NCI-H1436 (cell line): ENCODE results near the gene PNKD.
"Not testable (repeated sequence)": the region's sequence is repeated elsewhere in the genome, so short reads cannot be mapped to it uniquely, and the experiment has no call there.

Source experiments
- DNase-seq: peaks from one replicate; lab custom pipeline; 2025; lab: John Stamatoyannopoulos, UW

PNKD gene

GRCh38 chr2:218292048-218293014 lies 22.0 kb downstream of the PNKD start, which contains the start of gene TMBIM1:
TMBIM1 (minus strand) TSS chr2:218292503; CDS start chr2:218282141, 10,362 bp downstream.
- no peak for DNase-seq

DNA sequence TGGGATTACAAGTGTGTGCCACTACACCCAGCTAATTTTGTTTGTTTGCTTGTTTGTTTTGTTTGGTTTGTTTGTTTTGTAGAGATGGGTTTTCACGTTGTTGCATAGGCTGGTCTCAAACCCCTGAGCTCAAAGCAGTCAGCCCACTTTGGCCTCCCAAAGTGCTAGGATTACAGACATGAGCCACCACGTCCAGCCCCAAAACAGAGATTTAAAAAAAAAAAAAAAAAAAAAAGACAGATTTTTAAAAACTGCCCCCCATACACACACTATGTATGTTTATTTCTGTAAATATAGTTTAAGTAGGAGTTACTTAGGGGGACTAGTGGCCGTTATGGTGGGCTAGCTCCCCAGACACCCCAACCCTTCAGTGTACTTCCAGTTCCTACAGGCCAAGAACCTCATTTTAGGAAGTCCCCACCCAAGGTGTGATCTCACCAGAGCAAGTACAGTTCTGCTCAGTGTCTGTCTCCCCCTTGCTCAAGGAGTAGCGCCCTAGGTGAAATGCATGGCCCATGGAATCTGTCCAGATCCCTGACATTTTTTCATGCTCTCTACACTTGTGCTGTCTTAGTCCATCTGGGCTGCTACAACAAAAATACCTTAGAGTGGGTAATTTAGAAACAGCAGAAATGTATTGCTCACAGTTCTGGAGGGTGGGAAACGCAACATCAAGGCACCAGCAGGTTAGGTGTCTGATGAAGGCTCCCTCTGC lies 23.6 kb downstream of the PNKD start:
- DNase-seq: no peak

GRCh38 chr2:218294430-218295022 lies 24.2 kb downstream of the PNKD start:
- DNase-seq: no peak

DNA sequence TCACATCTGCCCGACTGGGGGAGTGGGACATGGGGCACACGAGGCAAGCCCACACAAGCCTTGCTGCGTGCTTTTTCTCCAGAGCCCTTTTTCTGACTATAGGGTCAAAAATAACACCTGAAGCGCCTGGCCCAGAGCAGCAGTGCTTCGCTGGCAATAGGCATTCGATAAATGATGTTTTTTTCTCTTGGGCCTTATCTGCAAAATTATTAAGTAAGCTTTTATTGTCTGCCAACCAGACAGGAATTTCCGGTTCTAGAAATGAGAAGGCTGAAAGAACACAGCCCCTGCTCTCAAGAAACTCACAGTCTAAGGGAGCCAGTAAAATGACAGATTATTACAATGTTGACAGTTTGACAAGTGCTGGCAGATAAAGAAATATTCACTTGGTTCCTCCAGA lies 24.7 kb downstream of the PNKD start:
- DNase-seq: no peak

GRCh38 chr2:218296200-218296599 lies 25.9 kb downstream of the PNKD start:
- no peak for DNase-seq

DNA sequence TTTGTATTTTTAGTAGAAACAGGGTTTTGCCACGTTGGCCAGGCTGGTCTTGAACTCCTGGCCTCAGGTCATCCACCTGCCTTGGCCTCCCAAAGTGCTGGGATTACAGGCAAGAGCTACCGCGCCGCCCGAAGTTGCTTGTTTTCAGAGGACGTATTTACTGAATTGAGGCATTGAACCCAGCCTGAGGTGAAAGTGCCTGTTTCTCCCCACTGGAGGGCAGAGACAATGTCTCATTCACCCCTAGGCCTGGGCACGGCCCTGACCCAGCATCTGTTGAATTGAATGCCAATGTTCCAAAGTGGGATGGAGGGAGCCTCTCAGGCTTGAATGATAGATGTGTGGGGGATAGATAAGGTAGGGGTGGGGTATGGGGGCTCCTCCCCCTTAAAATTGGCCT lies 26.5 kb downstream of the PNKD start:
- no peak for DNase-seq

- DNase-seq: no peak
Observed at GRCh38 chr2:218298314-218298875, 28.1 kb downstream of the PNKD start.

GRCh38 chr2:218300141-218300540 lies 29.8 kb downstream of the PNKD start:
- no peak for DNase-seq

- peak; percentile 80 for DNase-seq
Observed at GRCh38 chr2:218301176-218301819, 31.0 kb downstream of the PNKD start.

- DNase-seq: no peak
Observed at GRCh38 chr2:218305383-218305782, 35.1 kb downstream of the PNKD start.

DNA sequence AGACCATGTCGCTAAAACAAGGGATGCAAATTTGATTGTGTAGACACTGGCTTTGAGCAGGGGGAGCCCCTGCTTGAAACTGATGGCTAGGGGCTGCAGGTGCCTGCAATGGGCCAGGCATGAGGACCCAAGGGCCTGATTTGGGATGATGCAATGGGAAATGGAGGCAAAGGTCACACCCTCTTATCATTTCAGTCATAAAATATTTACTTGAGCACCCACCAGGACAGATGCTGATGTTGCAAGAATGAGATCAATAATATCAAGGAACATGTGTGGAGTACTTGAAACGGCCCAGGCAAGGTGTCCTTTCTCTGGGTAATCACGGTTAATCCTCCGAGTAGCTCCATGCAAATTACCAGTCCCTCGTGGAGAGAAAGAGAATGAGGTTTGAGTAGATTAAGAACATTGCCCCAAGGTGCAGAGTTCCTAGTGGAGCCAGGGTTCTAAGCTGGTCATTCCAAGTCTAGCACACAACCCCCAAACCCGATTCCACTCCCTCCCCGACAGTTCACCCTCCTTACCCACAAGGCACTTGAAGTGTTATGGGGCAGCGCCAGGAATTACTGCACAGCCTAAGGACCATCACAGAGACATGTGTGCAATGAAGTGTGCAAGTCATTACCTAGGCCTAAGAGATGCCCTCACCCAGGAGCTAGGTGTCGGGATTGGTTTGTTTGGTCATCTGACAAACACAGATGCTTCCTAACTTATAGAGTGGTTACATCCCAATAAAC lies 36.0 kb downstream of the PNKD start:
- no peak for DNase-seq

DNA sequence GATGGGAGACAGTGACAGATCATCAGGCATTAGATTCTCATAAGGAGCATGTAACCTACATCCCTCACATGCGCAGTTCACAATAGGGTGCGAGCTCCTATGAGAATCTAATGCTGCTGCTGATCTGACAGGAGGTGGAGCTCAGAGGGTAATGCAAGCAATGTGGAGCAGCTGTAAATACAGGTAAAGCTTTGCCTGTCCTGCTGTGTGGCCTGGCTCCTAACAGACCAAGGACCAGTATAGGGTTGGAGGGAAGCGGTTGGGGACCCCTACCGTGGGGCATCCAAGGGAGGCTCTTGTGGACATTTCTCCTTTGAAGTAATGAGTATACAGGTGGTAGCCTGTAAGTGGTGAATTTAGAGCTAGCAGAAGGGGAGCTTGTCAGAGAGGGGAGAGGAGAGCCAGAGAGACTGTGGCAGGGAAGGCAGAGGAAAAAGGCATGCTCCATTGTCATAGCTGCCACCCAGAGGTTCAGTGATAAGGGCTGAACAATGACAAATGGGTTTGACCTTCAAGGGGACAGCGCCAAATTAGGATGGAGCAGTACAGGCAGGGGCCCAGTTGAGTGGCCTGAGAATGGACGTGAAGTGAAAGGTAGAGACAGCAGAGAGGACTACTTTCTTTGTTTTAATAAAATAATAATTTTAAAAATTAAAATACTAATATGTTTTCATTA lies 37.2 kb downstream of the PNKD start:
- DNase-seq: no peak

DNA sequence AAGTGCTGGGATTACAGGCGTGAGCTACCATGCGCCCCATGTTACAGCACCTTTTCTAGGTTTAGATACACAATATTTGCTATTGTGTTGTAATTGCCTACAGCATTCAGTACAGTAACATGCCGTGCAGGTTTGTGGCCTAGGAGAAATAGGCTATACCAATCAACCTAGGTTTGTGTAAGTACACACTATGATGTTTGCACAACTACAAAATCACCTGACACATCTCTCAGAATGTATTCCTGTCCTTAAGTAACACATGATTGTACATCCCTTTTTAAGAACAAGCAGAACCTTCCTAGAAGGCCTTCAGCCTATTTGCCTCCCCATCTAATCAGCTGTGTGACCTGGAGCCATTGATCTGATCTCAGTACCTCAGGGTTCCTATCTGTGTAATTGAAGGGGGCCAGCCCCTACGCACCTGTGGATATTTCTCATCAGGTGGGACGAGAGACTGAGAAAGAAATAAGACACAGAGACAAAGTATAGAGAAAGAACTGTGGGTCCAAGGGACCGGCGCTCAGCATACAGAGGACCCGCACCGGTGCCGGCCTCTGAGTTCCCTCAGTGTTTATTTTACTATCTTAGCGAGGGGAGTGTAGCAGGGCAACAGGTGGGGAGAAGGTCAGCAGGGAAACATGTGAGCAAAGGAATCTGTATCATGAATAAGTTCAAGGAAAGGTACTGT lies 40.7 kb downstream of the PNKD start:
- no peak for DNase-seq

DNA sequence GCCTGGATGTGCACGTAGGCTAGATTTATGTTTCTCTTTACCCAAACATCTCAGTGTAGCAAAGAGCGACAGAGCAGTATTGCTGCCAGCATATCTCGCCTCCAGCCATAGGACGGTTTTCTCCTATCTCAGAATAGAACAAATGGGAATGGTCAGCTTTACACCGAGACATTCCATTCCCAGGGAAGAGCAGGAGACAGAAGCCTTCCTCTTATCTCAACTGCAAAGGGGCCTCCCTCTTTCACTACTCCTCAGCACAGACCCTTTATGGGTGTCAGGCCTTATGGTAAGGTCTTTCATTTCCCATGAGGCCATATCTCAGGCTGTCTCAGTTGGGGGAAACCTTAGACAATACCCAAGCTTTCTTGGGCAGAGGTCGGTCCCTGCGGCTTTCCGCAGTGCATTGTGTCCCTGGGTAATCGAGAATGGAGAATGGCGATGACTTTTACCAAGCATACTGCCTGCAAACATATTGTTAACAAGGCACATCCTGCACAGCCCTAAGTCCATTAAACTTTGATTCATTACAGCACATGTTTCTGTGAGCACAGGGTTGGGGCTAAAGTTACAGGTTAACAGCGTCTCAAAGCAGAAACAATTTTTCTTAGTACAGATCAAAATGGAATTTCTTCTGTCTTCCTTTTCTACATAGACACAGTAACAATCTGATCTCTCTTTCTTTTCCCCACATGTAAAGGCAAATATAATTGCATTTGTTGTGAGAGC lies 41.4 kb downstream of the PNKD start:
- DNase-seq: not testable (repeated sequence)

DNA sequence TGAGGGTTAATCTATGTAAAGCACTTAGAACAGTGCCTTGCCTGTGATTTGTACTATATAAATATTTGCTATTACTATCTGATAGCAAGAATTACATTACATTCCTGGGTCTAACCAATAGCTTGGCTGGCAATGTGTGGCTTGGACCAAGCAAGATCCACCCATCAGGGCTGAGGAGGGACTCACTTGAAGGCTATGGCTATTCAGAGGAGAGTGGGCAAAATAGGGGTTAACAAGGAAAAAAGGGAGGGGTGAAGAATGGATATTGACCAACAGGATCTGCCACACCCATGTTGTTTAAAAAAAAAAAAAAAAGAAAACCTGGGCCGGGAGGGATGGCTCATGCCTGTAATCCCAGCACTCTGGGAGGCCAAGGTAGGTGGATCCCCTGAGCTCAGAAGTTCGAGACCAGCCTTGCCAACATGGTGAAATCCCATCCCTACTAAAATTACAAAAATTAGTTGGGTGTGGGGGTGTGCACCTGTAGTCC lies 42.0 kb downstream of the PNKD start:
- DNase-seq: no peak

DNA sequence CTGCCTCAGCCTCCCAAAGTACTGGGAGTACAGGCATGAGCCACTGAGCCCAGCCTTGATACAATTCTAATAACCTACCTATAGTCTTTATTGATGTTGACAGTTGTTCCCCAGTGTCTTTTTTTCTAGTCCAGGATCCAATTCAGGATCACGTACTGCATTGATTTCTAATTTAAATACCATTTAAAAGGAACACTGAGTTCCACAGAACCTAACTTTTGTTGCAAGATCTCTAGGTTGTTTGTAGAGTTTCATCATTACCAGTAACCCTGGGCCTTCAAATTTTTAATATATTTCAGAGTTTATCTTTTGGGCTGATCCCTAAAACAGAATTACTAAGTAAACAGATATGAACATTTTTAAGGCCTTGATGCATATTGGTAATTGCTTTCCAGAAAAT lies 43.0 kb downstream of the PNKD start:
- DNase-seq: no peak

GRCh38 chr2:218314764-218315163 lies 44.4 kb downstream of the PNKD start:
- not testable (repeated sequence) for DNase-seq

DNA sequence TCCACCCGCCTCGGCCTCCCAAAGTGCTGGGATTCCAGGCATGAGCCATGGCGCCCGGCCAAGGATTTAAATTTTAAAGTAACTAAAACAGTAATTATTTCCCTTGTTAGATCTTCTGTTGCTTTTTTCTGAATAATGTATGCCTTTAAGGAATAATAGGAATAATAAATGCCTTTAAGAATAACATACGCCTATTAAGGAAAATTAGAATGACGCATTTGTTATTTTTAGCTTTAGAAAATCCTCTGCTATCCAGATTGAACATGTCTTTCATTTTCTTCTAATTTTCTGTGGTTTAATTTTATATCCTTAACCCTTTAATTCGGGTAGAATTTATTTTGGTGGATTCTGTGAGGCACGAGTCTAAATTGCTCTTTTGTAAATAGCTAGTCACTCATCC lies 45.1 kb downstream of the PNKD start:
- DNase-seq: no peak

DNA sequence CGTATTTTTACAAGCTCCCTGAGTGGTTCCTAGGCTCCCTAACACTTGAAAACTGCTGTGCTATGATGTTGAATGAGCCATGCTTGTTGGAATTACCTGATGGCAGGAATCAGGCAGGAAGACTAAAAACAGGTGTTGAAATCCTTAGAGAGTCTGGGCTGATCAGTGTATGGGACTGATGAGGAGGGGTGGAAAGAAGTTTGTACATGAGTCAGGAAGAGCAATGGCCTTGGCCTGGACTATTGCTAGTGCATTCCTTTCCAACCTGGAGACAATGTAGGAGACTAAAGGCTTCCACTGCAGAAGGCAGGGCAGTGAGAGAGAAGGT lies 46.9 kb downstream of the PNKD start:
- DNase-seq: no peak
